Gastrocnemius medialis (tissue), 4 donors: ENCODE results near the gene AHDC1. TPM values are rescaled to one million over a fixed set of nuclear protein-coding genes. Genes with fewer than 3 reads are reported as not detected.
A peak's percentile ranks its signal among the peaks of the same experiment; 100 is the strongest.

ENCODE experiments used
- ATAC-seq, 2 donors: fragments of 150-250 bp; one replicate each; pipeline ENCODE4 v1.9.1; 2016
- DNase-seq, 2 donors: peaks; one replicate each; pipeline ENCODE4 v3.0.0-alpha.2; 2019
- H3K27ac ChIP-seq, 4 donors: fragments of 200-600 bp; sonication (generic); 1 replicate in 1 of 4; 2 replicates in 3 of 4; pipeline ENCODE4 v1.5.1; 2016 to 2018; ENCODE audit warnings: mild to moderate bottlenecking in 2 of 4, moderate library complexity in 1 of 4
- H3K27me3 ChIP-seq, 3 donors: fragments of 200-600 bp; sonication (generic) in 2 of 3; 1 replicate in 1 of 3; 2 replicates in 2 of 3; pipeline versions ENCODE4 v1.5.1 to v1.6.0; 2016 to 2019; ENCODE audit warnings: mild to moderate bottlenecking in 1 of 3, moderate library complexity in 1 of 3
- H3K36me3 ChIP-seq, 2 donors: fragments of 200-600 bp; sonication (generic) in 1 of 2; one replicate each; pipeline ENCODE4 v1.5.1; 2017 to 2018
- H3K4me1 ChIP-seq, 2 donors: fragments of 200-600 bp; sonication (generic) in 1 of 2; one replicate each; pipeline ENCODE4 v1.5.1; 2016 to 2017; ENCODE audit warnings: mild to moderate bottlenecking in 2 of 2
- H3K4me3 ChIP-seq, 4 donors: fragments of 200-600 bp; sonication (generic) in 3 of 4; 1 replicate in 1 of 4; 2 replicates in 3 of 4; pipeline ENCODE4 v1.5.1; 2016 to 2019; ENCODE audit warnings: mild to moderate bottlenecking in 2 of 4
- H3K9me3 ChIP-seq, 3 donors: fragments of 200-600 bp; sonication (generic) in 2 of 3; 1 replicate in 1 of 3; 2 replicates in 2 of 3; pipeline ENCODE4 v1.5.1; 2016 to 2019
- CTCF ChIP-seq, 5 experiments: fragments of 450-650 bp in 3 of 5; fragments of 200-600 bp in 2 of 5; sonication (generic) in 2 of 5; IDR thresholded peaks in 4 of 5; conservative IDR thresholded peaks in 1 of 5; 1 replicate in 4 of 5; 2 replicates in 1 of 5; pipeline ENCODE4 v1.5.1; 2016 to 2019; ENCODE audit warnings: antibody characterized with exemption in 5 of 5, mild to moderate bottlenecking in 3 of 5, moderate library complexity in 3 of 5
- POLR2A ChIP-seq, 2 donors: fragments of 450-650 bp; IDR thresholded peaks; one replicate each; pipeline ENCODE4 v1.6.1; 2017; ENCODE audit warnings: antibody characterized with exemption in 2 of 2, mild to moderate bottlenecking in 2 of 2, moderate library complexity in 2 of 2
- in situ Hi-C, 4 donors: fragments of 200-750 bp; cut with MboI; loops; one replicate each; pipeline versions ENCODE4 v1.15.0 to v1.8.0; 2017; ENCODE audit warnings: low sequenced_read_pairs in 4 of 4
- intact Hi-C: fragments of 100-400 bp; cut with DNase I; formaldehyde crosslinking; loops from one replicate; pipeline ENCODE4 v1.15.1; 2023; ENCODE audit warnings: low total_unique reads
- total RNA-seq, 4 donors: library from RNA; depleted of rRNA; stranded (reverse); fragments of >200 nt; gene quantifications; one replicate each; pipeline versions ENCODE4 v1.1.0 to v1.2.3, GENCODE V29; 2016

The AHDC1 gene
- total RNA-seq, 4 donors from 2014 or later = 22.2 to 57.9 (median 35.2) TPM

DNA sequence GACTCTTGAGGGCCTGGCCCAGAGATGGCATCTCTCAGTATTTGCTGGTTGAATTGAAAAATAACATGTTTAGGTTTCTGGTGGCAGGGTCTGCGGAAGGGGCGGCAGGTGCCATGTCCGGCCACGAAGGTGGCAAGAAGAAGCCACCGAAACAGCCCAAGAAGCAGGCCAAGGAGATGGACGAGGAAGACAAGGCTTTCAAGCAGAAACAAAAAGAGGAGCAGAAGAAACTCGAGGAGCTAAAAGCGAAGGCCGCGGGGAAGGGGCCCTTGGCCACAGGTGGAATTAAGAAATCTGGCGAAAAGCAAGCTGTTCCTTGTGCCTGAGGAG lies 45.3 kb upstream of the AHDC1 start:
- intact Hi-C loops (no loop called here), in situ Hi-C loops (no loop called here)
- no peaks in the 10 kb centered on the region for H3K9me3 ChIP-seq
- H3K27me3 ChIP-seq = no peaks in the 10 kb centered on the region
- DNase-seq = no peak
- TF ChIP-seq CTCF (IDR thresholded peaks at IDR 0.05 in 4 of 5, conservative IDR thresholded peaks at IDR 0.05 in 1 of 5) = no peak
- TF ChIP-seq POLR2A (IDR thresholded peaks at IDR 0.05) = no peak
- peaks cover 24 to 25% of the 10 kb centered on the region in 2 donors for H3K4me1 ChIP-seq
- H3K4me3 ChIP-seq = no peak overlapping the region
- no peak for ATAC-seq
- H3K27ac ChIP-seq = no peak overlapping the region
- H3K36me3 ChIP-seq = no peaks in the 10 kb centered on the region

- Histone ChIP-seq H3K4me3 (no peak overlapping the region), H3K27ac (no peak overlapping the region)
Observed at GRCh38 chr1:27648602-27649305, 44.8 kb upstream of the AHDC1 start.

GRCh38 chr1:27647328-27647727 lies 43.4 kb upstream of the AHDC1 start:
- H3K27ac ChIP-seq = no peak overlapping the region
- H3K9me3 ChIP-seq = no peaks in the 10 kb centered on the region
- intact Hi-C loops = no loop called here
- no peaks in the 10 kb centered on the region for H3K36me3 ChIP-seq
- peaks cover 24 to 25% of the 10 kb centered on the region in 2 donors for H3K4me1 ChIP-seq
- ATAC-seq (no peak), DNase-seq (no peak)
- no peaks in the 10 kb centered on the region for H3K27me3 ChIP-seq
- H3K4me3 ChIP-seq = no peak overlapping the region
- in situ Hi-C loops = no loop called here
- TF ChIP-seq CTCF (IDR thresholded peaks at IDR 0.05 in 4 of 5, conservative IDR thresholded peaks at IDR 0.05 in 1 of 5) (no peak), POLR2A (IDR thresholded peaks at IDR 0.05) (no peak)

More at GRCh38 chr1:27648602-27649305, 44.8 kb upstream of the AHDC1 start:
- intact Hi-C loops (no loop called here), in situ Hi-C loops (no loop called here)
- Histone ChIP-seq H3K4me1 (peaks cover 24 to 25% of the 10 kb centered on the region in 2 donors), H3K9me3 (no peaks in the 10 kb centered on the region), H3K36me3 (no peaks in the 10 kb centered on the region), H3K27me3 (no peaks in the 10 kb centered on the region)
- TF ChIP-seq POLR2A (IDR thresholded peaks at IDR 0.05) (no peak), CTCF (IDR thresholded peaks at IDR 0.05 in 4 of 5, conservative IDR thresholded peaks at IDR 0.05 in 1 of 5) (no peak)
- DNase-seq = no peak
- peak; percentile 54 to 69 for ATAC-seq

GRCh38 chr1:27646676-27647075 lies 42.7 kb upstream of the AHDC1 start:
- intact Hi-C loops (no loop called here), in situ Hi-C loops (no loop called here)
- H3K9me3 ChIP-seq = no peaks in the 10 kb centered on the region
- ATAC-seq (no peak), DNase-seq (no peak)
- H3K27me3 ChIP-seq = no peaks in the 10 kb centered on the region
- H3K4me3 ChIP-seq = no peak overlapping the region
- TF ChIP-seq CTCF (IDR thresholded peaks at IDR 0.05 in 4 of 5, conservative IDR thresholded peaks at IDR 0.05 in 1 of 5) = no peak
- H3K36me3 ChIP-seq = no peaks in the 10 kb centered on the region
- no peak overlapping the region for H3K27ac ChIP-seq
- H3K4me1 ChIP-seq = peaks cover 24 to 25% of the 10 kb centered on the region in 2 donors

- TF ChIP-seq POLR2A (IDR thresholded peaks at IDR 0.05) (no peak), CTCF (IDR thresholded peaks at IDR 0.05 in 4 of 5, conservative IDR thresholded peaks at IDR 0.05 in 1 of 5) (no peak)
- Histone ChIP-seq H3K9me3 (no peaks in the 10 kb centered on the region), H3K36me3 (no peaks in the 10 kb centered on the region), H3K4me3 (no peak overlapping the region), H3K4me1 (peaks cover 14 to 16% of the 10 kb centered on the region in 2 donors), H3K27me3 (no peaks in the 10 kb centered on the region), H3K27ac (no peak overlapping the region)
- ATAC-seq (no peak), DNase-seq (no peak)
- in situ Hi-C loops = no loop called here
- intact Hi-C loops = no loop called here
Observed at GRCh38 chr1:27645071-27645415, 41.1 kb upstream of the AHDC1 start.
